ENCODE data around the gene NAA30.

NAA30 gene

GRCh38 chr14:57405562-57405961 is 15.2 kb downstream of the NAA30 start:
- Histone ChIP-seq H3K4me1 (ENCODE audit: insufficient read depth, poor library complexity, severe bottlenecking) (peaks cover 8% of the 10 kb centered on the region), H3K27ac (ENCODE audit: poor library complexity, severe bottlenecking) (no peak overlapping the region), H3K4me3 (ENCODE audit: severe bottlenecking) (no peak overlapping the region), H3K36me3 (ENCODE audit: low read depth) (peaks cover 74% of the 10 kb centered on the region), H3K9me3 (ENCODE audit: severe bottlenecking) (no peaks in the 10 kb centered on the region), H3K27me3 (ENCODE audit: insufficient read depth, poor library complexity, severe bottlenecking) (no peaks in the 10 kb centered on the region)
- ATAC-seq (ENCODE audit: low read depth) (no peak), DNase-seq (ENCODE audit: low spot score) (no peak)
- no peak for TF ChIP-seq CTCF (IDR thresholded peaks at IDR 0.05; ENCODE audit: poor library complexity, severe bottlenecking)

- TF ChIP-seq CTCF (IDR thresholded peaks at IDR 0.05; ENCODE audit: poor library complexity, severe bottlenecking): no peak
- Histone ChIP-seq H3K9me3 (ENCODE audit: severe bottlenecking) (no peaks in the 10 kb centered on the region), H3K4me1 (ENCODE audit: insufficient read depth, poor library complexity, severe bottlenecking) (no peaks in the 10 kb centered on the region), H3K27me3 (ENCODE audit: insufficient read depth, poor library complexity, severe bottlenecking) (no peaks in the 10 kb centered on the region), H3K36me3 (ENCODE audit: low read depth) (peaks cover 66% of the 10 kb centered on the region), H3K4me3 (ENCODE audit: severe bottlenecking) (no peak overlapping the region), H3K27ac (ENCODE audit: poor library complexity, severe bottlenecking) (no peak overlapping the region)
- ATAC-seq (ENCODE audit: low read depth) (no peak), DNase-seq (ENCODE audit: low spot score) (no peak)
Measured at GRCh38 chr14:57408037-57408436, 17.7 kb downstream of the NAA30 start.

DNA sequence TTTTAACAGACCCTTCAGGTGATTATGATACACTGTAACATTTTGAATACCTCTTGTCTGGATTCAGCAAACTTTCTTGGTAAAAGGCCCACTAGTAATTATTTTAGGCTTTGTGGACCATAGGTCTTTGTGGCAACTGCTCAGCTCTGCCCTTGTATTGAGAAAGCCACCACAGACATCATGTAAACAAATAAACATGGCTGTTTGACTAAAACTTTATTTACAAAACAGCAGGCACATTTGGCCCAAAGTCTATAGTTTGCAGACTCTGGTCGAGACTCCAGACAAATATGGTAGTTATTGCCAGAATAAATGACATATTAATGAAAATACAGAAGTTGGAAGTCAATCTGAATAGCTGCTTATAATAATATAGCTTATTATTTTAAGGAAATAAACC is 18.2 kb downstream of the NAA30 start:
- H3K9me3 ChIP-seq (ENCODE audit: severe bottlenecking): no peaks in the 10 kb centered on the region
- no peak overlapping the region for H3K27ac ChIP-seq (ENCODE audit: poor library complexity, severe bottlenecking)
- no peaks in the 10 kb centered on the region for H3K27me3 ChIP-seq (ENCODE audit: insufficient read depth, poor library complexity, severe bottlenecking)
- no peaks in the 10 kb centered on the region for H3K4me1 ChIP-seq (ENCODE audit: insufficient read depth, poor library complexity, severe bottlenecking)
- ATAC-seq (ENCODE audit: low read depth): no peak
- TF ChIP-seq CTCF (IDR thresholded peaks at IDR 0.05; ENCODE audit: poor library complexity, severe bottlenecking): no peak
- no peak for DNase-seq (ENCODE audit: low spot score)
- H3K4me3 ChIP-seq (ENCODE audit: severe bottlenecking): no peak overlapping the region
- H3K36me3 ChIP-seq (ENCODE audit: low read depth): peaks cover 60% of the 10 kb centered on the region

DNA sequence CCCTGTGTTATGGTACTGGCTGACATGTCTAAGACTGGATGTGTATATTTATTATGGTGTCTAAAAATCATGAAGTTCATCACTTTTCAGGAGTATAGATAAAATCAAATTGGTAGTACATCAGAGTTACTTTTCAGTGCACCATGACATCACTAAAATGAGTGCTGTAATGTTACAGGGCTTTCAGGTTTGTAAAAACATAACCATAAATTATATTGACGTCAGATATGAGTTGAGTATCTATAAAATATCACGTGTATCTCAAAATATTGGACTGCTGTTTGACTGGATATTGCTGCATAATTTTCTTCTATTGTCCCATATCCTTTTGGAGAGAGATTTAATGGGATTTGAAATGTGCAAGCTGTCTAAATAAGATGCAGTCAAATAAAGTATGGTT is 22.0 kb downstream of the NAA30 start:
- TF ChIP-seq CTCF (IDR thresholded peaks at IDR 0.05; ENCODE audit: poor library complexity, severe bottlenecking): no peak
- Histone ChIP-seq H3K27ac (ENCODE audit: poor library complexity, severe bottlenecking) (no peak overlapping the region), H3K27me3 (ENCODE audit: insufficient read depth, poor library complexity, severe bottlenecking) (no peaks in the 10 kb centered on the region), H3K4me1 (ENCODE audit: insufficient read depth, poor library complexity, severe bottlenecking) (no peaks in the 10 kb centered on the region), H3K4me3 (ENCODE audit: severe bottlenecking) (no peak overlapping the region), H3K36me3 (ENCODE audit: low read depth) (peaks cover 39% of the 10 kb centered on the region), H3K9me3 (ENCODE audit: severe bottlenecking) (no peaks in the 10 kb centered on the region)
- no peak; the same call in 2 of the 3 replicates for ATAC-seq (ENCODE audit: low read depth)
- no peak for DNase-seq (ENCODE audit: low spot score)

- TF ChIP-seq CTCF (IDR thresholded peaks at IDR 0.05; ENCODE audit: poor library complexity, severe bottlenecking): no peak
- peaks cover 34% of the 10 kb centered on the region for H3K36me3 ChIP-seq (ENCODE audit: low read depth)
- DNase-seq (ENCODE audit: low spot score): no peak
Measured at GRCh38 chr14:57413849-57414248, 23.5 kb downstream of the NAA30 start.

More at GRCh38 chr14:57413849-57414248, 23.5 kb downstream of the NAA30 start:
- H3K9me3 ChIP-seq (ENCODE audit: severe bottlenecking): no peaks in the 10 kb centered on the region
- no peak overlapping the region for H3K4me3 ChIP-seq (ENCODE audit: severe bottlenecking)
- no peak overlapping the region for H3K27ac ChIP-seq (ENCODE audit: poor library complexity, severe bottlenecking)
- no peak for ATAC-seq (ENCODE audit: low read depth)
- no peaks in the 10 kb centered on the region for H3K27me3 ChIP-seq (ENCODE audit: insufficient read depth, poor library complexity, severe bottlenecking)
- no peaks in the 10 kb centered on the region for H3K4me1 ChIP-seq (ENCODE audit: insufficient read depth, poor library complexity, severe bottlenecking)

Measured in RWPE2 (cell line).